IMR-90 (cell line): ENCODE data around the gene AGPAT3. TPM values are rescaled to one million over a fixed set of nuclear protein-coding genes. Genes with fewer than 3 reads are reported as not detected.

Experiments used
- ATAC-seq: fragments of 200-7000 bp; cut with Tn5 transposase; 2 replicates; pipeline ENCODE4 v1.9.1; 2020; ENCODE audit warnings: low read depth, mild to moderate bottlenecking, moderate library complexity
- BruUV-seq: library from RNA; stranded (reverse); fragments of 400-500 nt; replicated peaks from 2 replicates; lab custom pipeline; 2021; lab: Mats Ljungman, UMichigan
- CTCF ChIA-PET: fragments of 300-600 bp; formaldehyde crosslinking; extraction: SDS; loops from one replicate; lab custom pipeline; 2021; ENCODE audit warnings: antibody characterized with exemption; lab: Yijun Ruan, JAX
- POLR2A ChIA-PET: fragments of 300-600 bp; sonication (Branson Sonifier 250); formaldehyde crosslinking; loops from one replicate; lab custom pipeline; 2022; ENCODE audit warnings: antibody characterized with exemption; ENCODE audit not compliant: unreplicated experiment; lab: Charles Lee
- DNase-seq: peaks from one replicate; pipeline ENCODE4 v3.0.0; 2013
- H2AFZ ChIP-seq: replicated peaks from 2 replicates; pipeline ENCODE3; 2013; ENCODE audit warnings: low read length, mild to moderate bottlenecking; ENCODE audit not compliant: poor library complexity
- H2AK5ac ChIP-seq: 2 replicates; pipeline ENCODE4 v1.6.1; 2013; ENCODE audit warnings: low read depth, low read length, inconsistent platforms
- H2AK9ac ChIP-seq: replicated peaks from 2 replicates; pipeline ENCODE3; 2013; ENCODE audit warnings: mild to moderate bottlenecking, low read depth, low read length, moderate library complexity; ENCODE audit not compliant: poor library complexity
- H2BK120ac ChIP-seq: 2 replicates; pipeline ENCODE4 v1.6.1; 2013; ENCODE audit warnings: low read depth, low read length, inconsistent platforms
- H2BK15ac ChIP-seq: 3 replicates; pipeline ENCODE4 v1.6.1; 2013; ENCODE audit warnings: low read depth, low read length, inconsistent platforms
- H2BK20ac ChIP-seq: 2 replicates; pipeline ENCODE4 v1.6.1; 2013; ENCODE audit warnings: low read depth, mild to moderate bottlenecking, inconsistent platforms, low read length, moderate library complexity
- H2BK5ac ChIP-seq: 2 replicates; pipeline ENCODE4 v1.6.1; 2013; ENCODE audit warnings: mild to moderate bottlenecking, low read depth, low read length, inconsistent platforms; ENCODE audit not compliant: poor library complexity, severe bottlenecking
- H3K14ac ChIP-seq: replicated peaks from 2 replicates; pipeline ENCODE4 v1.6.1; 2013; ENCODE audit warnings: low read depth, low read length, inconsistent platforms
- H3K18ac ChIP-seq: 2 replicates; pipeline ENCODE4 v1.6.1; 2013; ENCODE audit warnings: low read depth, low read length, control low read depth
- H3K23ac ChIP-seq: 2 replicates; pipeline ENCODE4 v1.6.1; 2013; ENCODE audit warnings: low read depth, low read length, inconsistent platforms
- H3K27ac ChIP-seq: 2 replicates; pipeline ENCODE4 v1.5.1; 2013; ENCODE audit warnings: mild to moderate bottlenecking, control low read depth, low read length; ENCODE audit not compliant: insufficient read depth
- H3K27me3 ChIP-seq: 2 replicates; pipeline ENCODE4 v1.6.1; 2013; ENCODE audit warnings: low read length; ENCODE audit not compliant: control insufficient read depth, insufficient read depth
- H3K36me3 ChIP-seq: 2 replicates; pipeline ENCODE4 v1.6.1; 2013; ENCODE audit warnings: low read length, mixed read lengths; ENCODE audit not compliant: control insufficient read depth, insufficient read depth
- H3K4ac ChIP-seq: 2 replicates; pipeline ENCODE4 v1.6.1; 2013; ENCODE audit warnings: low read depth, low read length, inconsistent platforms
- H3K4me1 ChIP-seq: 2 replicates; pipeline ENCODE4 v1.6.1; 2013; ENCODE audit warnings: low read length, mixed read lengths; ENCODE audit not compliant: control insufficient read depth, insufficient read depth
- H3K4me2 ChIP-seq: 2 replicates; pipeline ENCODE4 v1.6.1; 2013; ENCODE audit warnings: low read depth, mild to moderate bottlenecking, control low read depth, low read length, moderate library complexity
- H3K4me3 ChIP-seq: 2 replicates; pipeline ENCODE4 v1.5.1; 2013; ENCODE audit warnings: low read depth, mild to moderate bottlenecking, control low read depth, low read length, moderate library complexity; ENCODE audit not compliant: insufficient read depth
- H3K56ac ChIP-seq: 2 replicates; pipeline ENCODE4 v1.6.1; 2013; ENCODE audit warnings: low read length, inconsistent platforms; ENCODE audit not compliant: insufficient read depth; ENCODE audit errors: extremely low read depth
- H3K79me1 ChIP-seq, 2 experiments: 2 replicates each; pipeline ENCODE4 v1.6.1; 2013; ENCODE audit warnings: low read length in 2 of 2, inconsistent platforms in 1 of 2, low read depth in 1 of 2
- H3K9ac ChIP-seq: 2 replicates; pipeline ENCODE4 v1.6.1; 2013; ENCODE audit warnings: low read depth, low read length, control low read depth
- H3K9me1 ChIP-seq: 2 replicates; pipeline ENCODE4 v1.6.1; 2013; ENCODE audit warnings: low read length, inconsistent platforms; ENCODE audit not compliant: insufficient read depth
- H3K9me3 ChIP-seq: 2 replicates; pipeline ENCODE4 v1.6.1; 2013; ENCODE audit warnings: low read length; ENCODE audit not compliant: control insufficient read depth, insufficient read depth
- H4K20me1 ChIP-seq: 2 replicates; pipeline ENCODE4 v1.6.1; 2013; ENCODE audit warnings: low read length, inconsistent platforms; ENCODE audit not compliant: insufficient read depth
- H4K5ac ChIP-seq: 2 replicates; pipeline ENCODE4 v1.6.1; 2013; ENCODE audit warnings: mild to moderate bottlenecking, low read depth, low read length, control low read depth
- H4K8ac ChIP-seq, 2 experiments: 2 replicates each; pipeline ENCODE4 v1.6.1; 2013; ENCODE audit warnings: low read depth in 2 of 2, low read length in 2 of 2, control low read depth in 1 of 2, inconsistent platforms in 1 of 2
- H4K91ac ChIP-seq: 2 replicates; pipeline ENCODE4 v1.6.1; 2013; ENCODE audit warnings: low read depth, low read length, inconsistent platforms; ENCODE audit not compliant: insufficient read depth
- BHLHE40 ChIP-seq: fragments of 150-350 bp; IDR thresholded peaks from 2 replicates; pipeline ENCODE4 v1.6.1; 2016; ENCODE audit warnings: mild to moderate bottlenecking, low read depth, low read length
- CEBPB ChIP-seq: IDR thresholded peaks from 2 replicates; pipeline ENCODE4 v1.6.1; 2012; ENCODE audit warnings: low read depth, low read length, improper control_type of control experiment
- CHD1 ChIP-seq: IDR thresholded peaks from 2 replicates; pipeline ENCODE4 v1.6.1; 2012; ENCODE audit warnings: low read depth, low read length, improper control_type of control experiment
- CTCF ChIP-seq: conservative IDR thresholded peaks from 2 replicates; pipeline ENCODE4 v1.5.1; 2012; ENCODE audit warnings: mild to moderate bottlenecking, low read depth, low read length, improper control_type of control experiment
- ELK1 ChIP-seq: fragments of 150-350 bp; IDR thresholded peaks from 2 replicates; pipeline ENCODE4 v1.6.1; 2016; ENCODE audit warnings: low read depth, mild to moderate bottlenecking, low read length, moderate library complexity, borderline replicate concordance
- FOS ChIP-seq: fragments of 150-350 bp; IDR thresholded peaks from 2 replicates; pipeline ENCODE4 v1.6.1; 2016; ENCODE audit warnings: low read depth, low read length
- MAFK ChIP-seq: IDR thresholded peaks from 2 replicates; pipeline ENCODE4 v1.6.1; 2012; ENCODE audit warnings: low read depth, low read length, improper control_type of control experiment
- MAZ ChIP-seq: IDR thresholded peaks from 2 replicates; pipeline ENCODE4 v1.6.1; 2012; ENCODE audit warnings: low read depth, mild to moderate bottlenecking, low read length, improper control_type of control experiment, moderate library complexity, borderline replicate concordance
- MXI1 ChIP-seq: IDR thresholded peaks from 2 replicates; pipeline ENCODE4 v1.6.1; 2012; ENCODE audit warnings: low read depth, mild to moderate bottlenecking, low read length, moderate library complexity, borderline replicate concordance
- NFE2L2 ChIP-seq: fragments of 150-350 bp; IDR thresholded peaks from 2 replicates; pipeline ENCODE4 v1.6.1; 2016; ENCODE audit warnings: low read depth, mild to moderate bottlenecking, low read length
- POLR2A ChIP-seq: IDR thresholded peaks from 2 replicates; pipeline ENCODE4 v1.6.1; 2012; ENCODE audit warnings: mild to moderate bottlenecking, low read depth, low read length
- RAD21 ChIP-seq: IDR thresholded peaks from 2 replicates; pipeline ENCODE4 v1.6.1; 2012; ENCODE audit warnings: low read length, improper control_type of control experiment
- RCOR1 ChIP-seq: IDR thresholded peaks from 2 replicates; pipeline ENCODE4 v1.6.1; 2012; ENCODE audit warnings: mild to moderate bottlenecking, low read length, improper control_type of control experiment; ENCODE audit not compliant: insufficient replicate concordance
- RFX5 ChIP-seq: IDR thresholded peaks from 2 replicates; pipeline ENCODE4 v1.8.0; 2012; ENCODE audit warnings: low read depth, mild to moderate bottlenecking, low read length, moderate library complexity
- SMC3 ChIP-seq: fragments of 150-350 bp; IDR thresholded peaks from 2 replicates; pipeline ENCODE4 v1.6.1; 2016; ENCODE audit warnings: low read depth, mild to moderate bottlenecking, antibody characterized with exemption, low read length, moderate library complexity
- WGBS, 2 experiments: methylation state at CpG; one replicate each; pipeline versions ENCODE4 v1.1.5 to v1.1.7; 2013; ENCODE audit warnings: missing lambda C conversion rate in 2 of 2; ENCODE audit not compliant: insufficient read length in 1 of 2; ENCODE audit errors: extremely low coverage in 2 of 2; 5-methylcytosine and 5-hydroxymethylcytosine counted together
- dilution Hi-C: fragments of 300-500 bp; cut with HindIII; formaldehyde crosslinking; loops from one replicate; pipeline ENCODE4 v1.14.3; 2018; ENCODE audit warnings: low sequenced_read_pairs; ENCODE audit not compliant: unreplicated experiment
- in situ Hi-C: fragments of 300-500 bp; cut with MboI; formaldehyde crosslinking; loops from 3 replicates; pipeline ENCODE4 v1.14.3; 2019; ENCODE audit warnings: low sequenced_read_pairs, inconsistent platforms, mixed read lengths
- intact Hi-C: fragments of 100-400 bp; cut with micrococcal nuclease; formaldehyde crosslinking; loops from 2 replicates; pipeline ENCODE4 v1.10.0; 2022
- polyA plus RNA-seq, 3 experiments: library from polyadenylated mRNA; depleted of rRNA; stranded (reverse); fragments of >200 nt; gene quantifications; 2 replicates each; pipeline ENCODE4 v1.2.3, GENCODE V29; 2012; ENCODE audit warnings: low replicate concordance in 1 of 3
- total RNA-seq: library from RNA; depleted of rRNA; stranded (reverse); fragments of >200 nt; gene quantifications from 2 replicates; pipeline ENCODE4 v1.2.3, GENCODE V29; 2012
- TF ChIP-seq, protein P1 (sequence below): fragments of 150-350 bp; IDR thresholded peaks from 2 replicates; pipeline ENCODE4 v1.6.1; 2017; ENCODE audit warnings: mild to moderate bottlenecking, antibody characterized with exemption, low read length, low read depth

AGPAT3 gene
- total and polyA plus RNA-seq, 2 of the 4 experiments (the other 2 are of a cell fraction): 27.1 to 38.7 TPM

GRCh38 chr21:43993420-43993934, 128.5 kb downstream of the AGPAT3 start:
- in situ Hi-C loops: no loop called here

More at GRCh38 chr21:43993420-43993934, 128.5 kb downstream of the AGPAT3 start:
- H3K9me3 ChIP-seq: peaks cover 2% of the 10 kb centered on the region; the same call in 1 of the 2 replicates
- ChIA-PET CTCF (no interaction called here), POLR2A (no interaction called here)
- peaks cover 10% of the 10 kb centered on the region; the same call in 1 of the 2 replicates for H3K27me3 ChIP-seq
- no peaks in the 10 kb centered on the region for H3K79me1 ChIP-seq
- no peak overlapping the region for H3K4ac ChIP-seq
- H4K5ac ChIP-seq: no peak overlapping the region
- no peak overlapping the region for H3K56ac ChIP-seq
- DNase-seq (no peak), ATAC-seq (no peak)
- no peak overlapping the region for H2BK15ac ChIP-seq
- H3K18ac ChIP-seq: no peak overlapping the region
- H3K4me3 ChIP-seq: no peak overlapping the region
- no peak for TF ChIP-seq MXI1
- TF ChIP-seq SMC3: no peak
- no peak for TF ChIP-seq RAD21
- TF ChIP-seq BHLHE40: no peak
- no peak for TF ChIP-seq CTCF
- TF ChIP-seq FOS: no peak
- TF ChIP-seq CHD1: no peak
- TF ChIP-seq RCOR1: no peak
- TF ChIP-seq MAFK: no peak
- TF ChIP-seq POLR2A: no peak
- TF ChIP-seq ELK1: no peak
- no peak for TF ChIP-seq CEBPB
- TF ChIP-seq MAZ: no peak
- TF ChIP-seq, protein P1, sequence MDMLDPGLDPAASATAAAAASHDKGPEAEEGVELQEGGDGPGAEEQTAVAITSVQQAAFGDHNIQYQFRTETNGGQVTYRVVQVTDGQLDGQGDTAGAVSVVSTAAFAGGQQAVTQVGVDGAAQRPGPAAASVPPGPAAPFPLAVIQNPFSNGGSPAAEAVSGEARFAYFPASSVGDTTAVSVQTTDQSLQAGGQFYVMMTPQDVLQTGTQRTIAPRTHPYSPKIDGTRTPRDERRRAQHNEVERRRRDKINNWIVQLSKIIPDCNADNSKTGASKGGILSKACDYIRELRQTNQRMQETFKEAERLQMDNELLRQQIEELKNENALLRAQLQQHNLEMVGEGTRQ: no peak
- no peak for TF ChIP-seq RFX5
- TF ChIP-seq NFE2L2: no peak
- no peak overlapping the region for H2AK5ac ChIP-seq
- no peak overlapping the region for H2BK20ac ChIP-seq
- H3K27ac ChIP-seq: no peak overlapping the region
- WGBS, 2 experiments: 96% methylated on average over 7 of the region's 18 CpGs; no CpG with 5 or more reads in 1 of the 2 experiments
- H2BK5ac ChIP-seq: no peak overlapping the region
- no peak overlapping the region for H3K23ac ChIP-seq
- H3K4me1 ChIP-seq: no peaks in the 10 kb centered on the region
- H4K20me1 ChIP-seq: no peaks in the 10 kb centered on the region
- no peak overlapping the region for H4K8ac ChIP-seq
- BruUV-seq: no TSS peak
- H3K9ac ChIP-seq: no peak overlapping the region
- no peak overlapping the region for H3K4me2 ChIP-seq
- intact Hi-C loops (no loop called here), dilution Hi-C loops (no loop called here)
- H2BK120ac ChIP-seq: no peak overlapping the region
- H3K9me1 ChIP-seq: peaks cover 3% of the 10 kb centered on the region; the same call in 1 of the 2 replicates
- H4K91ac ChIP-seq: no peak overlapping the region
- H3K14ac ChIP-seq: no peak overlapping the region
- no peak overlapping the region for H2AK9ac ChIP-seq
- H3K36me3 ChIP-seq: no peaks in the 10 kb centered on the region
- H2AFZ ChIP-seq: no peak overlapping the region
